Measurements from ENCODE around the gene UNC119B.
A peak's percentile ranks its signal among the peaks of the same experiment; 100 is the strongest.
"Not testable (repeated sequence)": the region's sequence is repeated elsewhere in the genome, so short reads cannot be mapped to it uniquely, and the experiment has no call there.

UNC119B gene

DNA sequence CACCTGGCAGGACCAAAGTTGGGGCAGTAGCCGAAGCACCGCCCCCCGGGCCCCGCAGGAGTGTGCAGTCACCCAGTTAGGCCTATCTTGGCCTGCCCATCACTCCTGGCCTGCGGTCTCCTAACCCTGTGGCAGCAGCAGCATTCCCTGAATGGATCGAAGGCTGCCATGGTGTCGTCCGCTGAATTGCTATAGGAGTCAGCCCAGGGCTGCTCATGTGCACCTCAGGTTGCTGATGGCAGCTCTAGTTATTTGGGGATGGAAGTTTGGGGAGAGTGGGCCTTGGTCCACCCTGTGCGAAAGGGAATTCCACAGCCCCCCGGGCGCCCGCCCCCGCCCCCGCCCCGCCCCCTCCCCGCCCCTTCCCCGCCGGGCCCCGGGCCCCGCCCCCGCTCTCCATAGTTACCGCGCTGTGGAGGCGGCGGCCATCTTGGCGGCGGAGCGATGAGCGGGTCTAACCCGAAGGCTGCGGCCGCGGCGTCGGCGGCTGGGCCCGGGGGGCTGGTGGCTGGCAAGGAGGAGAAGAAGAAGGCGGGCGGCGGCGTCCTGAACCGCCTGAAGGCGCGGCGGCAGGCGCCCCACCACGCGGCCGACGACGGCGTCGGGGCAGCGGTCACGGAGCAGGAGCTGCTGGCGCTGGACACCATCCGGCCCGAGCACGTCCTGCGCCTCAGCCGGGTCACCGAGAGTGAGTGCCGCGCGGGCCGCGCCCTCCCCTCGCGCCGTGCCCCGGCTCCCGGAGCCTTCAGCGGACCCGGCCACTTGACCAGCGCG lies at the start of gene UNC119B:
TSS of gene UNC119B (plus strand) at position 428 of the 774 bp plus-strand sequence. CDS start at position 445, 17 bp downstream.
- DNase-seq: peak; percentile 68

DNA sequence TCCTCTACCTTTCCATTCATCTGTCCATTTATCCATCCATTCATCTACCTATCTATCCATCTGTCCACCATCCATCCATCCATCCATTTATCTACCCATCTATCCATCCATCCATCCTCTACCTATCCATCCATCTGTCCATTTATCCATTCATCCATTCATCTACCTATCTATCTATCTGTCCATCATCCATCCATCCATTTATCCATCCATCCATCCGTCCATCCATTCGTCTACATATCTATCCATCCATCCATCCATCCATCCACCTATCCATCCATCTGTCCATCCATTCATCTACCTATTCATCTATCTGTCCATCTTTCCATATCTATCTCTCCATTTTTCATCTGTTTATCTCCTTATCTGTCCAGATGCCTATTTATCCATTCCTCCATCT lies 48.8 kb upstream of the UNC119B start:
- DNase-seq: no peak

DNA sequence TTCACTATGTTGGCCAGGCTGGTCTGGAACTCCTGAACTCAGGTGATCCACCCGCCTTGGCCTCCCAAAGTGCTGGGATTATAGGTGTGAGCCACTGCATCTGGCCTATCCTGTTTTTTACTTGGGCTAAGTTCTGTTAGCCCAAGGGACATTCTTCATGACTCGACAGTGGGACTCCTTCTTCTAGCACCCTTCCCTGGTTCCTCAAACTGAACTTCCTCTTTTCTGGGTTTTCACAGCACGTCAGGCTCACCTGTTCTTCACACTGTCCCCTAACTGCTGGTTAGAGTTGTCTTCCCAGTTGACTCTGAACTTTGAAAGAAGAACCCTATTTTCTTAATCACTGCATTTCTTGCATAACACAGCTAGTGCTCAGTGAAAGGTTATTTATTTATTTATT lies 47.4 kb upstream of the UNC119B start:
- DNase-seq: no peak

DNA sequence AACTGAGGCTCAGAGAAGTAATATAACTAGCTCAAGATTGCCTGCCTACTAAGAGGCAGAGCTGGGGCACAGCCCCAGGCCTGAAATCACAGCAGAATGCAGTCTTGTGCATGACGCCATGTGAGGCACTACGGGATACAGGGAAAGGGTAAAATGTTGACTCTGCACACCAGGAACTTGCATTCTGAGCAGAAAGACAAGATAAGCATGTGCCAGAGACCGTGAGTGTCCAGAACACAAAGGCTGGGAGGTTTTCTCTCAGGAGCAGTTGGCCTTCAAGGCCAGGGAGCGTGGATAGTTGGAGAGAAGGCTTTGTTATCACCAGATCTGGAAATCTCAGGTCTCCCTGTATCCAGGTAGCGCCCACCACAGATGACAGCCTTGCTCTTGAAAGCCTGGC lies 46.5 kb upstream of the UNC119B start:
- no peak for DNase-seq

DNA sequence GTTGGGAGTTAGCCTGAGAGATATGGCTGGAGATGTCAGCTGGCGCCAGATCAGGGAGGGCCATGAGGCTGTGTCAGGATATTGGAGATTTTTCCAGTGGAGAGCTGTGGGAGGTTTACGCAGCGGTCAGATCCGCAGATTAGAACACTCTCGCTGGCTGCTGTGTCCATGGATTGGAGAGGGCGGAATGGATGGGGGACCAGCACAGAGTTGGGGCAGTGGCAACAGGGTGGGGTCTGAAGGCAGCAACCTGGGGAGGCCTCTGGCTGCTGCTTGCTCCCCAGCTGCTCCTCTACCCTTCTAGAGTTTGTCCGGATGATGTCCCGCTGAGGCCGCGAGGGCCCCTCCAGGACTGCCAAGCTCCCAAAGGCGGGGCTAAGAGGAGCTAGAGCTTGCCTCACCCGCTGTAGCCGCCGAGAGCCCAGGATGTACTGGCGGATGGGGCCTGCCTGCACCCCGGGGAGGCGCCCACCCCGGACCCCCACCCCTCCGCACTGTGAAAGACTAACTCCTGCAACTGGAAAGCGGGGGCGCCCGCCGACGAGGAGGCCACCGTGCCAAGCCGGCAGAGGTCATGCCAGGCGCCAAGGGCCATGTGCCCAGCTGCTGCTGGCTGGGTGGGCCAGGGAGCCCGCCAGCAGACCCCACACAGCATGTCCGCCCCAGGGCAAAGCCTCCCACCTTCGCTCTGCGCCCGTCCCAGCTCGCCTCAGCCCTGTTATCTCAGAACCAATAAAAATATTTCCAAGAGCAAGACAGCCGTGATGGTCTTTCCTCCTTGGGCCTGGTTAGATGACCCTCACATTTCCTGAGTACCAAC lies 43.5 kb upstream of the UNC119B start:
- no peak for DNase-seq

DNA sequence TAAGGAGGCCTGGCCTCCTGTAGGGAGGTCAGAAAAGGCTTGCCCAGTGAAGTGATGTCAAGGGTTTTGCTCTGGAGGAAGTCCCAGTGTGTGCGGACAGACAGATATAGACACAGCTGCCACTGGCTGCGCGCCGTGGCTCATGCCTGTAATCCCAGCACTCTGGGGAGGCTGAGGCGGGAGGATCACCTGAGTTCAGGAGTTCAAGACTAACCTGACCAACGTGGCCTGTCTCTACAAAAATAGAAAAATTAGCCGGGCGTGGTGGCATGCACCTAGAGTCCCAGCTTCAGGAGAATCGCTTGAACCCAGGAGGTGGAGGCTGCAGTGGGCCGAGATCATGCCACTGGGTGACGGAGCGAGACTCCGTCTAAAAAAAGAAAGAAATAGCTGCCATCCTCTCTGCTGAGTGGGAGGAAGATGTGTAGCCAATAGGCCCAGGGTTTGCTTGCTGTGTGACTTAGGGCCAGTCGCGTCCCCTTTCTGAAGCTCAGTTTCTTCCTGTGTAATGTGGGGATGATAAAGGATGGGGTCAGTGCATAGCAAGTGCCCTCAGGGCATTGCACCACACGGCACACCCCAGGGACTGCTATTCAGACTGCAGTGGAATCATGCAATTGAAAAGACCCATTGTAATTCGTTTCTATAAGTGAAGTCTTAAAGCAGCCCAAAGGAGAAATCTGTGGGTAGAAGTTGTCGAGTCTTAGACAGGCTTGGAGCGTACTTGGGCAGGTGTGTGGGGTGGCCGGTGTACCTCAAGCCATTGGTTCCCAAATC lies 42.0 kb upstream of the UNC119B start:
- DNase-seq: no peak

DNA sequence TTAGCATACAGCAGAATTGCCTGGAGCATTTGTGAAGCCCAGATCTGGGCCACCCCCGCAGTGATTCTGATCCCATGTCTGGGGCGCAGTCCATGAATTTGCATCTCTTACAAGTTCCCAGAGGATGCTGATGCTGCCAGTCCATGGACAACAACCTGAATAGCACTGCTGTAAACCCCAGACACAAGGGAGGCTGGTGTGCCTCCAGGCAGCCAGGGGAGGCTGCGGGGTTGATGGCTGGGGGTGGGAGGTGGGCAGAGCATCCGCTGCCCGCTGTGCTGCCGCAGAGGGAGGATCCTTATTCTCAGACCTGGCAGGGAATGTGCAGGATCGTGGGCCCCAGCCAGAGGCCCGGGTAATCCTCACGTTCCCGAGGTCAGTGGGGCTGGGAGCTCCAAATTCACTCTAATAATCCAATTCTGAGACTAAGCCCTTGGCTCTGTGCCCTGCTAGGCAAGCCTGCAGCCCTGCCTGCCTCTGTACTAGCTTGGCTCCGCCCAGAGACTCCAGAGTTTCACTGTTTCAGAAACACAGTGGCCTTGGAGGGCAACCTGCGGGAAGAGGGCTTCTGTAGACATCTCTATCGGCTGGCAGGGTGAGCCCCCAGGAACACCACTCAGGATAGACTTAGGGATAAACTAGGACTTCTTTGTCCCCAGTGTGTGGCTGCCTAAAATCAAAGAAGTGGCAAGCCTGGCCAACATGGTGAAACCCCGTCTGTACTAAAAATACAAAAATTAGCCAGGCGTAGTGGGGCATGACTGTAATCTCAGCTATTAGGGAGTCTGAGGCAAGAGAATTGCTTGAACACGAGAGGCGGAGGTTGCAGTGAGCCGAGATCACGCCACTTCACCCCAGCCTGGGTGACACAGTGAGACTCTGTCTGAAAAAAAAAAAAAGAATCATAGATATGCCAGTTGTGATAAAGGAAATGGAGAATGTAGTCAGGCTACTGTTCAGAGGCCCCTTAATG lies 41.1 kb upstream of the UNC119B start:
- DNase-seq: peak; percentile 21

DNA sequence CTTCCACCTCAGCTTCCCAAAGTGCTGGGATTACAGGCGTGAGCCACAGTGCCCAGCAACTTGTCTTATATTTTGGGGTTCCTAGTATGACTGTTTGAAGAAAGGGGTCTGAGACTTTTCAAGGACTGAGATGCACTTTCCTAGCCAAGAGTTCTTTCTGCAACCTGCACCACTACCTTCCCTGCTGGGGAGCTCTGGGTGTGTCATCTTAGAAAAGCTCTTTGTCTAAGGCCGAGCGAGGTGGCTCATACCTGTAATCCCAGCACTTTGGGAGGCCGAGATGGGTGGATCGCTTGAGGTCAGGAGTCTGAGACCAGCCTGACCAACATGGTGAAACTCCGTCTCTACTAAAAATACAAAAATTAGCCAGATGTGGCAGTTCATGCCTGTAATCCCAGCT lies 40.0 kb upstream of the UNC119B start:
- DNase-seq: not testable (repeated sequence)

DNA sequence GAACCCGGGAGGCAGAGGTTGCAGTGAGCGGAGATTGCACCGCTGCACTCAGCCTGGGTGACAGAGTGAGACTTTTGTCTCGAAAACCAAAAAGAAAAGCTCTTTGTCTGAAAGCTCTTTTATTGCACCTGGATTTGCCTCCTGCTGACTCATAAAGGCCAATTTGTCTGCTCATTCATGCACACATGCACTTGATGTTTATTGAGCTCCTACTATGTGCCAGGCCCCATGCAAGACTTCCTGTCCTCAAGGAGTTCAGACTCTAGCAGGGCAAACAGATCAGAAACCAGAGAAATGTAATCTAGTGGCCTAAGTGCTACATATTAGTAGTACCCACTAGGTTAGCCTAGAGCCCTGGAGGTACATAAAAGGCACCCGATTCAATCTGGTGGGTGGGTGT lies 39.6 kb upstream of the UNC119B start:
- DNase-seq: no peak

DNA sequence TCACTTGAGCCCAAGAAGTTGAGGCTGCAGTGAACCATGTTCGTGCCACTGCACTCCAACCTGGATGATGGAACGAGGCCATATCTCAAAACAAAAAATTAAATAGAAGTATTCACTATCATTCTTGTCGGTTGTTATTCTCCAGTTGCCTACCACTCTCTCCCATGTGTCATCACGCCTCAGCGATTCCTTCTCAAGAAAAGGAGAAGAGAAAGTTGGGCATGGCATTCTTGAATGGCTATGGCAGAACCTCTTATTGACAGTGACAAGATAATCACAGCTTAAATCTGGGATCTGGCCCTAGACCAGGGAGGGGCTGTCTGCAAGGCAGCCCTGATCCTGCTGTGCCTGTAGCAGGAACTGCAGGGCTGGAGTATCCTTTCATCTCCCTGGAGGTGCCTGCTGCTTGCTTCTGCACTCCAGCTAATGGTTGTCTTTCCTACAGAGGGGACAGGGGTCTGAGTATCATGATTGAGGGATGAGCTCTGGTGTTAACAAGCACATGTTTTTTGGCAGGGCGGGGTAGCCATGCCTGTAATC lies 36.1 kb upstream of the UNC119B start:
- no peak for DNase-seq

DNA sequence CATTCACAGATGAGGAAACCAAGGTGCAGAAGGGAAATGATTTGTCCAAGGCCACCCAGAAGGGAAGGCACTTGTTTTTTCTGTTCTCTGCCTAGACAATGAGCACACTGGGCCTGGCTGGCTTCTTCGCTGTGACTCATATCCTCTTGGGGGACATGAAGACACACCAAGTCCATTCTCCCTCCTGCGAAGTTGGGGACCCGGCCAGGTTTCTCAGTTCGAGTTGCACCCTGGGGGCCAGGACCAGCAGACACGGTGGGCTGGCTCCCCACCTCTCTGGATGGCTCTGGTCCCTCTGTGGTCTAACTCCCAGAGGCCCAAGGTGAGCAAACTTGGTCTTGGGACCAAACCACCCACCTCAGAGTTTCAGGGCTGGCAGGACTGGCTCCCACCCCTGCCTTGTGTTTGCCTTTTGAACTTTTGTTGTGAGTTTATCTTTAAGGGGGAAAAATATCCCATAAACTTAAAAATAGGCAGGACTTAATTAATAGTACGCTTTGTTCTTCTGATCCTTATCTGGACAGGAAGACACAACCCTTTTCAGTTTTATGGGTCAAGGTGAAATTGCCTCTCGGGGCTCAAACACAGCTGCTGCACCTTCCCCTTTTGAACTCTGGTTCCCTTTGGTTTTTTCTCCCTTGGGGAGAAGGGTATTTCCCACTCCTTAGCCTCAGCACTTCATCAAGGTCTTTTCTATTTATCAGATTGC lies 32.3 kb upstream of the UNC119B start:
- DNase-seq: peak; percentile 57

DNA sequence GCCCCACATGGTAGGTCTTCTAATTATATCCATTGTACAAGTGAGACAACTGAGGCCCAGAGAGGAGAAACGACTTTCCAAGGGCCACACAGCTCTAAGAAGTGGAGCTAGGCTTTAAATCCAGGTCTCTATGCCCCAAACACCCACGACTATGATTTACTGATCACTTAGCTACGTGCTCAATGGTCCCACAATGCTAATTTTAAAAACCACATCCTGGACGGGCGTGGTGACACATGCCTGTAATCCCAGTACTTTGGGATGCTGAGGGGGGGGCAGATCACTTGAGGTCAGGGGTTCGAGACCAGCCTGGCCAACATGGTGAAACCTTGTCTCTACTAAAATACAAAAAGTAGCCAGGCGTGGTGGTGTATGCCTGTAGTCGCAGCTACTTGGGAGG lies 31.7 kb upstream of the UNC119B start:
- DNase-seq: peak; percentile 23

DNA sequence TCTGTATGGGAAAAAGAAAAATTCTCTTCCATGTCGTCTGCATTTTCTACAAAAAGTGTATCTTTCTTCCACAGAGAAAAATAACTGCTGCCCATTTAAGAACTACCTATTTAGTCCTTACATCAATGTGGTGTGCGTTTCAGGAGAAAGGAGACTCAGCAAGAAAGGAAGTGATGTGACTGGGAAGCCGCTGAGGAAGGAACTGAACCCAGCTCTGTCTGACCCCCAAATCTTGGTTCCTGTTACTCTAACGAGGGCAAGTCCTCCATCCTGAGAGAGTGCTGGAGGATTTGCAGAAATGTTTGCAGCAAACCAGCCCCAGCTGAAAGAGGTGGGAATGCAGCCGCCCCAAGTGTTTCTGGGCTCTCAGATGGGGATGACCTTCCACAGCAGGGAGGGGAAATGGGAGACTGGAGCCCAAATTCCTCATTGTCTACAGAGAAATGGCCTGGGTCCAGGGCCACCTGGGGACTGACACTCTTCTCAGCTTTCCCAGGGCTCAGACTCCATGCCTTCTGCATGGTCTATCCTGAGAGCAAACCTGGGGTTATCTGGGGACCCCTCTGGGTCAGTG lies 30.0 kb upstream of the UNC119B start:
- no peak for DNase-seq

DNA sequence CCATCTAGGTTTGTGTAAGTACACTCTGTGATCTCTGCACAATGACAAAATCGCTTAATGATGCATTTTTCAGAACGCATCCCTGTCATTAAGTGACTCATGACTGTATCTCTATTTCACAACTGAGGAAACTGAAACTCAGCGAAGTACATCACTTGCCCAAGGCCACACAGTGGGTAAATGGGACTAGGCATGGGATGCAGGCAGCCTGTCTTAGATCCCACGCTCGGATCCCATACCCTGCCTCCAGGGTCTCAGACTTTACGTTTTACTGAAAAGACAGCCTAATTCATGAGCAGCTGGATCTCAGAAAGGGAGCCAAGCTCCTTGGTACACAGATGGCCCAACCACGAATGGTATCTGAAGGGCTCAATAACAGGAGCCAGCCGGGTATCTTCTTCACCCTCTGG lies 25.7 kb upstream of the UNC119B start:
- peak; percentile 64 for DNase-seq

DNA sequence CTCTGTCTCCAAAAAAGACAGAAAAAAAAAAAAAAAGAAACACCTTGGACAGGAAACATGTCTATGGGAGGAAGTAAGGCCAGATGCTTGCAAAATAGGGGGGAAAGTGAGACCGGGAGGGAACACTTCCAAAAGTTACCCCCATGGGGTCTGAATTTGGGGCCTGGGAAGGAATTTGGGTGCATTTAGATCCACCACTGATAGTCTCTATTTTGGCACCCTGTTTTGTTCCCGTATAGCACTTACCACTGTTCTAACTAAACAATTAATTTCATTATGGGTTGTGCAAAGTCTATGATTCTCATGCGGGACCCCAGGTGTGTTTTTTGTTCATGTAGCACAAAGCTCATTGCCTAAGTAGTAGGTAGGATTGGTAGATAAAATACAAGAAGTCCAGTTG lies 24.7 kb upstream of the UNC119B start:
- DNase-seq: no peak

DNA sequence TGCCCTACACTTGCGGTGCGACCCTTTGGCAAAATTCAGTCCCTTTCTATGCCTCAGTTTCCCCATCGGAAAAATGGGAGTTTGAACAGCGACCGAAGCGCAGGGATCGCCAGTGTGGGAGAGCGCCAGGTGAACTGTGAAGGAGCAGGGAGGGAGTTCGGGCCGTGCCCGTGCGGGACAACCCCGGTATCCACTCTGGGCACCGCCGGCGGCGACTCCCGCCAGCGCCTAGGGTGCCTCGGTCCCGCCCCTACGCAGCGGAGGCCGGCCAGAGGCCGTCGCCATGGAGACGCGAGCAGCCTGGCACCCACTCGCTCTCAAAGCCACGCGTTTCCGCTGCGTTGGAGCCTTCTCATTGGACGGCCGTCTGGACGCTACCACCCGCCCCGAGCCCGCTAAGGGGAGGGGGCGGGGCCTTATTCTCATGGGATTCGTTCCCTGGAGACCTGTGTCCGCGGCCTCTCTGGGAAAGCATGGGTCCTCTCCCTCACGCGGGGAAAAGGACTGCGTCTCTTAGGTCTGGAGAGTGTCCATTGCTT lies 24.0 kb upstream of the UNC119B start:
- peak; percentile 98 for DNase-seq

DNA sequence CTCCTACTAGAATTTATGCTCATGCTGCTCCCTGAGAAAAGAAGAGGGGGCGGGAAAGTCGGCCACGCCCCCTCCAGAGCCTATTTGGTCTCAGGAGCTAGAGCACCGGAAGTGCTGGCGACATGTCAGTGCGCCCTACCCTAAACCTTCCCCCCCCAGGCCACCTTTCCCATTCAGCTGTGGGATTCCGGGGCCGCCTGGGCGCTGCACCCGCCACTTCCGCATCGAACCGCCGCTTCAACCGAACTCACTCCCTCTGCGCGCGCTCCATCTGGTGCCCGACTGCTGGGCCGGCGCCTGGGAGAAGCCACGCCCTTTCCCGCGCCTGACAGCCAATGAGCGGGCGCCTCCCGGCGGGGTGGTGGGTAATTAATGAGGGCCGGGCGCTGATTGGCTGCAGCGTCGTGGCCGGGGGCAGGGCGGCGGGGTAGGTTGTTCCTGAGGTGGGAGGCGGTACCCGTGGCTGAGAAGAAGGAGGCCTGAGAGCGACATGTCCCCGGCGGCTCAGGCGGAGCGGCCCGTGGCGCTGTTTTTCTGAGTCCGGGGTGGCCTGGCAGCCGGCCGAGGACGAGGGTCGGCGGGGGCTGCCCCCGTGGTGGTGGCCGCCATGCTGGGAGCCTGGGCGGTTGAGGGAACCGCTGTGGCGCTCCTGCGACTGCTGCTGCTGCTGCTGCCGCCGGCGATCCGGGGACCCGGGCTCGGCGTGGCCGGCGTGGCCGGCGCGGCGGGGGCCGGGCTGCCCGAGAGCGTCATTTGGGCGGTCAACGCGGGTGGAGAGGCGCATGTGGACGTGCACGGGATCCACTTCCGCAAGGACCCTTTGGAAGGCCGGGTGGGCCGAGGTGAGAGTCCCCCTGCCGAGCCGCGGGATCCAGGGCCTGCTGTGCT lies 23.3 kb upstream of the UNC119B start, which contains the start of gene MLEC:
TSS of gene MLEC (plus strand) at position 460 of the 888 bp plus-strand sequence. CDS start at position 608, 148 bp downstream.
- peak; percentile 98 for DNase-seq

DNA sequence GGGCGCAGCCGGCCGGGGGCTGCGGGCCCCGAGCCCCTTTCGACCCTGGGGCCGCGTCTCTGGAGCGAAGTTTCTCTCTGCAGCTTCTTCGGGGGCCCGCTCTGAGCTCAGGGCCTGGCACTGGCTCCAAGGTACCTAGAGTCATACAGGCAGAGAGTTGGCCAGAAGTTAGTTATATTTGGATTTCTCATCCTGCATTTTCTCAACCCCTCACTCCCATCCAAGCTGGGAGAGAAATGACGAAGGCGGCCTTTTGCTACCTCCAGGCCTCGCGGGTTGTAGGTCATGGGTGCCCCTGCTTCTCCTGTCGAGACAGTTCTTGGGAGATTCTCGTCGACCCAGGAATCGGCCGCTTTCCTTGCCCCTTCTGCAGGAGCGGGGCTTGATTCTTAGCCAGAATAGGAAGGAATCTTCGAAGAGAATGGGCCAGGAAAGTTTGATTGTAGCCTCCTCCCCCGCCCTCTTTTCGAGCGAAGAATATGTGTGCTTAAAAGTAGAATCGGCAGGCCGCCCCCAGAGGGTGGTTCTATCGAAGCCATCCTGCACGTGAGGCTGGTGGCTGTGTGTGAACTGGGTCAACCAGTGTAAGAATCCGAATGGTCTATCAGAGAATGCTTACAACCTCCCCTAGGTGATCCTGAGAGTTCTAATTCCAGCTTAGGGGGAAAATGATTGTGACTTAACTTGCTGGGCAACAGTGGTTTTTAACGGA lies 22.5 kb upstream of the UNC119B start:
- DNase-seq: peak; percentile 34
